ENCODE data around the gene ALDH1L2.

Gene ALDH1L2

DNA sequence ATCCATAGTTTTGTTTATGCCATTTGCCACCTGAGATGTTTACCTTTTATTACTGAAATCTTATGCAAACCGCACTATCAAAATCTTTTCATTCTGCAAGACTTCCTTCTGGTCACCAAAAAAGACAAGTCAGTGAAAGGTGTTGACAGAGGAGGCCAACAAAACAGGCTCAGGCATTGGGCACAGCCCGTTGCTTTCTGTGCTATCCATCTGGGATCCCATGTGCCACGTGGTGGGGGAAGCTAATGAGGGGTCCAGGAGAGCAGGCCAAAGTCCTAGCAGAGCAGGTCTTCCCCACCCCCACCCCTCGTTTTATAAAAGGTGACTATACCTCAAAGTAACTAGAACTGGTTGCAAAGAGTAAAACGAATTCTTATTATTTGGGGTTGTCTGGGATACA, 1.2 kb downstream of the ALDH1L2 start:
- no peak for DNase-seq

DNA sequence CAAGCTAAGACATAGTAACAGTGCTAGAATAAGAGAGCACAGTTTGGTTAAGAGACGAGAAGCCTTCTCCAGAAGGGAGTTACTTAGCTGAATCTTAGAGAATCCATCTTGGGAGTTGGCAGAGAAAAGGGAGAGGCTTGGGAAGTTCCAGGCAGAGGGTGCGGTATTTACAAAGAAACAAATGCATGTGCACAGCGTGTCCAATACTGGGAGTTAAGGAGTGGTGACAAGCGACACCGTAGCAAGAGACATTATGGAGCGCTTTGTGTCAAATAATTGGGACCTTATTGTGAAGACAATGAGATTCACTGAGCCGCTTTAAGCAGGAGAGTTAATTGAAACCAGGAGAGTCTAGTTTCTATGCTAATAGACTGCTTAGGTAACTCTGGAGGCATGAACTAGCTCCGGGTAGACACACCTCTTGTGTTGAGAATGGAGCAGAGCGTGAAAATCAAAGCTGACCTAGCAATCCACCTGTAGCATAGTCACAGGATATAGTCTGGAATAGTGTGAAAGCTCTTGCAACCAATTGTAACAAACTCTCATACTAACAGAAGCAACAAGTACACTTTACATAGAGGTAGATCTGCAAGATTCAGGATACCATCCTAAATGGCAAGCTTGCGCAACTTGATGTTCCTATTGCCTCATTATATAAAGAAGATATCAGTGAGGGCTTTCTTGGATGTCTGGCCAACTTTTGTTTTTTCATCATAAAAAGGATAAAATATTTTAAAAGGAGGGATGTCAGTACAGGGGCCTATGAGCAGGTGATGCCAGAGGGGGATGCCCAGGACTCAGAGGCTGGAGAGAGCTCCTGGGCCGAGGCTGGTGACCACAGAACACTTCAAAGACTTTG, 5.3 kb downstream of the ALDH1L2 start:
- DNase-seq = no peak

DNA sequence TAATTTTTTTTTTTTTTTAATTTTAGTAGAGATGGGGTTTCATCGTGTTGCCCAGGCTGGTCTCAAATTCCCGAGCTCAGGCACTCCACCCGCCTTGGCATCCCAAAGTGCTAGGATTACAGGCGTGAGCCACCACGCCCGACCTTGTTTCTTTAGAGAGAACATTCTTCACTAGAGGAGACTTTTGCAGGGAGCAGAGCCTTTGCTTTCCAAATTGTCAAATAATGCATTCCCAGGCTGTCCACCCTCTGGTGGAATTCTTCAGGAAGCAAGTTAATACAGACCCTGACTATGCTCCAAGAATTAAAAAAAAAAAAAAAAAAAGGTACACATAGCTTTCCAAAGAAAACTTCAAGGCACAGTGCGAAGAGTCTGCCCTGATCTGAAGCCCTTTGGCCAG, 6.8 kb downstream of the ALDH1L2 start:
- no peak for DNase-seq

DNA sequence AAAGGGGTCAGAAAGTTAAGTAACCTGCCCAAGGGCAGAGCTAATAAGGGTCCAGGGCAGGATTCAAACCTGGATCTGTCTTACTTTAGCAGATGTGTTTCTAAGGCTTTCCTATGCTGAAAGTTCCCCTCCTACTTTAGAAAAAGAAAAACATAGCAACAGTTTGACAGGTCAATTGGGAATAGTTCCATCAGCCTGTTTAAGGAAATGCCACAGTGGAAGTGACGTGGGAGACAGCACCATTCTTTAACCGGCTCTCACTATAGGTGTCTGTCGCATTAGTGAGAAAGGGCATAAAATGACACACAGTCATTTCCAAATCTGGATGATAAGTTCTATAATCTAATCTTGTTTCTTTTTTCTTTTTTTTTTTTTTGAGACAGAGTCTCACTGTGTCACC, 7.3 kb downstream of the ALDH1L2 start:
- no peak for DNase-seq

DNA sequence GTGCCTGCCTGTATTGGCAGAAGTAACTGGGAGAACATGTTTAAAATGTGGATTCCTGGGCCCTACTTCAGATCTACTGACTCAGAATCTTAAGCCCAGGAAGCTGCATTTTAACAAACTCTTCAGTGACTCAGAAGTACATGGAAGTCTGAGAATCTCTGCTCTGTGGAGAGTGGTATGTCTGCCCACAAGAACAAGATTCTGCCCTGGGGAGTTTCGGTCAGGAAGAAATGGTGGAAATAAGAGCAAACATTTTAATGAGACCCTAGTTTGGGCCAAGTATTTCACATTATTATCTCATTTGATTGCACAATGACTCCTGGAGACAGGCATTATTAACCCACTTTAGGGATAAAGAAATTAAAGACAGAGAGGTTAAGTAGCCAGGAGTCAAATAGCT, 8.2 kb downstream of the ALDH1L2 start:
- no peak for DNase-seq

DNA sequence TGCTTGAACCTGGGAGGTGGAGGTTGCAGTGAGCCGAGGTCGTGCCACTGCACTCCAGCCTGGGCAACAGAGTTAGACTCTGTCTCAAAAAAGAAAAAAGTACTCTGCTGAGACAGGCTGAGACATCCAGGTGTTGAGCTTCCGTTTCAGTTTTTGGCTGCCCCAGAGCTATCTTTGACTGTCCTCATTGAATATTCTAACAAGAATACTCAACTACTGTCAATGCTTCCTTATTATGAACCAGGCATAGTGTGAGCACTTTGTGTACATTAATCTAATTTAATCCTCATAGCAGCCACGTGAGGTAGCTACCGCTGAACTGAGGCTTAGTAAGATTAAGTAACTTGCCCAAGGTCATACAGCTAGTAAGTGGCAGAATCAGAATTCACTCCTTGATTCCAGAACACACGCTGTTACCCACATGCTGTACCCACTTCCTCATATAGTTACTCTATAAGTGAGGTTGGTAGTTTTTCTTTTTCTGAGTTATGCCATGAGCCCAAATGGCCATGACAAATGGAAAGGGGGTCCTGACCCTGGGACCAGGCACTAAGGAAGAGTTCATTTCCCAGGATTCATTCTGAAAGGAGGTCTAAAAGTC, 11.3 kb downstream of the ALDH1L2 start:
- no peak for DNase-seq

DNA sequence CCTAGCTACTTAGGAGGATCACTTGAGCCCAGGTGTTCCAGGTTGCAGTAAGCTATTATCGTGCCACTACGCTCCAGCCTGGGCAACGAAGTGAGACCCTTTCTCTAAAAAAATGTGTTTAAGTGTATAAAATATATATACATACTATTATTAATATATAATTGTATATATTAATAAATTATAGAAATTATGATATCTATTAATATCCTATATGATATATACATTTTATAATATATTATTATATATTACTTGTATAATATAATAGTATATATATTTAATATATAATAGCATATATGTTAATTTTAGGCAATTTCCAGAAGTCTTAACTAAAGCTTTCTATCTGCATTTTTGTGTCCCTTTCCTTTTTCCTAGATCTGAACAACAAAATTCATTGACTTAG, 12.3 kb downstream of the ALDH1L2 start:
- DNase-seq = no peak

DNA sequence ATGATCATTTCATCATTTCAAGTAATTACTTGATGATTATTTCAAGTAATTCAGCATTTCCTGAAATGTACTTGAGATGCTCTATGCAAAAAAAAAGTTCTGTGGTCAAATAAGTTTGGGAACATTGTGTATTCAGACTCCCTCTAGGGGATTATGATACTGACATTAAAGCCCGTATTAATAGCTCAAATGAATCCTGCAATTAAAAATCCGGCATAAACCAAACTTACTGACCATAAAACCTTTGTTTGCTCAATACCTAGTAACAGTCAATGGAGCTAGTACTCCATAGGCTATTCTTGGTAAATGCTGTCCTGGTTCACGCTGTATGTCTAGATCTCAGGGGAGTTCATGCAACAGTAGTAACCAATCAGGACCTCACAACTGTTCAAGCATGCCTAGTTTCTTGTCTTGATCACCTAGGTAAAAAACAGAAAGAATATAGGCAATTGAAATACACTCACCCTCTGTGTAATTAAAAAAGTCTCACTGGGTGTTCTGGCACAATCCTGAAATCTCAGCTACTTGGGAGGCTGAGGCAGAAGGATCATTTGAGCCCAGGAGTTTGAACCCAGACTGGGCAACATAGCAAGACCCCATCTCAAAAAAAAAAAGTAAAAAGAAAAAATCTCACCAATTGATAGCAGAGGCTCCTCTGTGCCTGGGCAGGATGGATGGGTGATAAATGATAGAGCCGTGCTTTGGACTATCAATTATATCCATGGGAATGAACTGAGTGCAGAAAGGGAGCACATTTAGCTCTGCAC, 14.1 kb downstream of the ALDH1L2 start:
- DNase-seq = no peak

DNA sequence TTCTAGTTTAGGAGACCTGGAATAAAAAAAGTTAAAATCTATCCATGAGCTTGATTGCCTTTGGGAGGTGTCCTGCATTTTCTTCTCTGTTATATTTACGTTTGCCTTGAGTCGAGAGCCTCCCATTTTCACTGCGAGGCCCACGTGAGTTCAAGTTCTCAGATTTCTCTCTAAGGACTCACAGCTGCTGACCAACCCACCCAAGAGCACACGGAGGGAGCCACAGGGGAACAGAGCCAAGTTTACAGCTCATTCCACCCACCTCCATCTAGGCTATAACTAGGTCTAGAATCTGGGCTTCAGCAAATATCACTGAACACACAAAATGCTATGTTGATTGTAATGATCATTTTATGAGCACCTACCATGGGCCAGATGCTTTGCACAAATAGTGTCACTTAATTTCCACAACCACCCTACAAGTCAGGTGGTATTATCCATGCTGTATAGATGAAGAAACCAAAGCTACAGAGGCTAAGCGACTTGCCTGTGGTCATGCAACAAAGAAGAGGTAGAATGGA, 16.7 kb downstream of the ALDH1L2 start:
- DNase-seq = no peak

DNA sequence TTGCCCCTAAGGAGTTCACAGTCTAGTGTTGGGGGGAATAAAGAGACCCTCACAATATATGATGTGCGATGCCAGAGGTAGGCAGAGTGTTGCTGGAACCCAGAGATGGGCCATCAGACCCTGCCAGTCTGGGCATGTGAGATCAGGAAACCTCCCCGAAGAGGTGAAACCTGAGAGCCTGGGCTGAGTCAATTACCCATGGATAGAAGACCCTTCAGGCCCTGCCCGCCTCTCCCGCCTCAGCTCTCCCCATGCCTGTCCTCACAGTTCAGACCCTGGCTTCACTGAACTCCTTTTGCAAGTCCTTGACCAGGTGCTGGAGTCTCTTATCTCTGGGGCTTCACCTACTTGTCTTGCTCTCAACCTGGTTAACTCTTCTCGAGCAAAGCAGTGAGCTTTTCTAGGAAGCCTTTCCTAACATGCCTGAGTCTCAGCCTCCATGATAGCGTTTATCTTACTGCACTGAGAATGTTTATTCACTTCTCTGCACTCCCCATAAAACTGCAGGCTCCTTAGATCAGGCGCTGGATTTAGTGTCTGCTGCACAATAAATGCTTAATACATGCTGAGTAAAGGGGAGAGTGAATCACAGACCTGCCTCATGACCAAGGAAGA, 19.6 kb downstream of the ALDH1L2 start:
- no peak for DNase-seq

DNA sequence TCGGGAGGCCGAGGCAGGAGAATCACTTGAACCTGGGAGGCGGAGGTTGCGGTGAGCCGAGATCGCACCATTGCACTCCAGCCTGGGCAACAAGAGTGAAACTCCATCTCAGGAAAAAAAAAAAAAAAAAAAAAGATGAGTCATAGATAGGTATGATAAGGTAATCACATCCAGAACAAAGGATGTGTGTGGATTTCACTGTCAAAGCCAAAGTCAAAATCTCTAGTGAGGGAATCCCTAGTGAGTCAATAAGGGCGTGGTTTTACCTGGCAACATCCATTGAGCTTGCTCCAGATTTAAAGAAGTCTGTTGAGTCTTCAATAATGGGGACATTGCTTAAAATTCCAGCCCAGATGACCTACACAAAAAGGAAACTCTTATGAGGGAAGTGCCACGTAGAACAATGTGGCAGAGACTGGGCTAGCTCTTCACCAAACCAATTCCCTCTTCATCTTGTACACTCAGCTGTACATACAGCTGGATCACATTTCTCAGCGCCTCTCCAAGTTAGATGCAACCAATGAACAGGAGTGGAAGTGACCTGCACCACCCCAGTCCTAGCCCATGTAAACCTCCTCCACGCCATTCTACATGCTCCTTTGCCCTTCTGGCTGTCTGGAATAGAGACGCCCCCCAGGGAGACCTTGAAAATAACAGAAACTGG, 23.4 kb downstream of the ALDH1L2 start:
- DNase-seq = no peak

DNA sequence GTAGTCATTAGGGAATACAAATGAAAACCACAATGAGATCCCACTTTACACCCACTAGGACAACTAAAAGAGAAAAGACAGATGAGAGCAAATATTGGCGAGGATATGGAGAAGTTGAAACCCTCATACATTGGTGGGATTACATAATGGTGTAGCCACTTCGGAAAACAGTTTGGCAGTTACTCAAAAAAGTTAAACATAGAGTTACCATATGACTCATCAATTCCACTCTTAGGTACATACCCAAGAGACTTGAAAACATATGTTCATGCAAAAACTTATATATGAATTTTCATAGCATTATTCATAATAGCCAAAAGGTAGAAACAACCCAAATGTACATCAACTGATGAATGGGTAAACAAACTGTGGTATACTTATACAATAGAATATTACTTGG, 27.1 kb downstream of the ALDH1L2 start:
- no peak for DNase-seq

DNA sequence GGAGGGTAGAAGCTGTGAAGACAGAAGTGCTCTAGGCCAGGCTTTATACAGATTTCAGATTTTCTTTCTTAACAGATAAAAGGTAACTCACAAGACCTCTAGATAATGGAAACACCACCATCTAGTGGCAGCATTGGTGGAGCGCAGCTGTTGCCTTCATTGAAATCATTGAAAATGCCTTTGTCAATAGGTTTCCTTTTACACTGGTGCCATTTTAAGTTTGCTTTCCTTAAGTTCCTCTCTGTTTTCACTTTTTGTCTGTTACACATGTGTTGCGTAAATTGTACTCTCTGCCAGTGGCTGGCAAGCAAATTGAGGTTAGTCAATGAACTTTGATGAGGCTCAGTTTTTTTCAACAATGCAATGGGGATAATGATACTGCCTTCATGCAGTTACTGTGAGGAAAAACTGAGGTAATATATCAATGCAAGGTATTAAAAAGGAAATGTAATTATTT, 31.1 kb downstream of the ALDH1L2 start:
- peak; percentile 84 for DNase-seq

DNA sequence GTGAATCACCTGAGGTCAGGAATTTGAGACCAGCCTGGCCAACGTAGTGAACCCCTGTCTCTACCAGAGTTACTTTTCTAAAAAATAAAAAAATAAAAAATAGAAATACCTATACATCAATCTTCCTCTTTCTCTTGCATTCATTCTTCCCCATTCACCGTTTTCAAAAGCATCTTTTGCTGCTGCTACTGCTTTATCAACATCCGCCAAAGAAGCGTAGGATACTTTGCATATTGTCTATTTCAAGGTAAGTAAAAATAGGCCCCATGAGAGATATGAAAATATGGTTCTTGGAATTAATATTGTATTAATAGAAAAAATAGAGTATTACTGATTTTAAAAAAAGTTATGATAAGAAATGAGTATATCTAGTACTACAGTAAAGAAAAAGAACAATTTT, 32.3 kb downstream of the ALDH1L2 start:
- DNase-seq = no peak

DNA sequence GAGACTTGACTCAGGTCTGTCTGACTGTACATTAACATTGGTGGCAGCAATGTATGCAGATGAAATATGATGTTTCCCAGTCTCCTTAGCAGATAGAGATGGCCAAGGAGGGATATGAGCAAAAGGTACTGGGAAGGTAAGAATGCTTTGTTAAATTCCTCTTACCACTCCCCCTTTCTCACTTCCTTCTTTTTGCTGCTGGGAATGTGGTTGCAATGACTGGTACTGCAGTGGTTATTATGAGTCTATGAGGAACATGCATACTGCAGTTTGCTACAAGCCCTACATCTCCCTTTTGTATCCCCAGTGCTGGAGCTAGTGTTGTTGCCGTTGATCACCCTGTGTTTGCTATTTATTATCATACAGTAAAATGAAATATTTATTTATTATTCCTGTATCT, 35.9 kb downstream of the ALDH1L2 start:
- DNase-seq = no peak

DNA sequence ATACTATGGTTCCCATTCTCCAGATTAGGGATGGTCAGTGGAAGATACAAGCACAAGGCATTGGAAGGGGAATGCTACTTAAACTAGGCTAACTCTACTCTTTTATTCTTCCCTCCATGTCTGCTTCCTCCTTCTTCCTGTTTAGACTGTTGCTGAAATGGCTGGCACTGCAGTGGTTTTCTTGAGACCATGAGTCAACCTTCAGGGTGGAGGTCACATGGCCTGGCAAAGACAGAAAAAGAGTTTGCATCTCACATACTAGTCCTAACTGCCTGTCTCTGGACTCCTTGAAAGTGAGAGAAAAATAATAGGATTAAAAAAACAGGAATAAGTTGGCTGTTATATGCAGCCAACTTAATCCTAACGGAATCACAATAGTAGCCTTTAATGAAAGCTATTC, 37.0 kb downstream of the ALDH1L2 start:
- DNase-seq = no peak

DNA sequence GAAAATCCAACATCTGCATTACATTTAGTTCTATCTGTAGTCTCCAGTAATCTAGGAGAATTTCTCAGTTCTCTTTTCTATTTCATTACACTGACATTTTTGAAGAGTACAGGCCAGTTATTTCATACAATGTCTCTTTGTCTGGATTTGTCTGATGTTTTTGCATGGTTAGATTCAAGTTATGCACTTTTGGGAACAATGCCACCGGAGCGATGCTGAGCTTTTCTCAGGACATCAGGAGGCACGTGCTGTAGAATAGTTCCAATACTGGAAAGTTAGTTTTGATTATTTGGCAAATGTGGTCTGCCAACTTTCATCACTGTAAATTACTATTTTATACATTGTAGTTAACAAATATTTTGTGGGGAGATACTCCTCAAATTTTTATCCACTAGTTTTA, 43.1 kb downstream of the ALDH1L2 start:
- no peak for DNase-seq

DNA sequence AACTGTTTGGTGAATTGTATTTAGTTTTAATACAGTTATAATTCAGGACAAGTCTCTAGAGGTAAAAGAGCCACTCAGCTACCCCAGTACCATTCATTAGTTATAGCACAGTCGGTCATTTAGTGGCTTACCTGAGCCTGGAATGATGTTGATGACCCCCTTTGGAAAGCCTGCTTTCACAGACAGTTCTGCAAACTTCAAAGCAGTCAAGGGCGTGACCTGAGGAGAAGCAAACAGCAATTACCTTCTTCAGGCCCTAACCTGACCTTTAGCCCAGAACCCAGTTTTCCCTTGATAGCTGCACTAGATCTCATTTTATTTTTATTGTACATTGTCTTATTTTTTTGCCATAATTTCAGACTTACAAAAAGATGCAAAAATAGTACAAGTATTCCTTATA, 43.8 kb downstream of the ALDH1L2 start:
- DNase-seq = no peak

DNA sequence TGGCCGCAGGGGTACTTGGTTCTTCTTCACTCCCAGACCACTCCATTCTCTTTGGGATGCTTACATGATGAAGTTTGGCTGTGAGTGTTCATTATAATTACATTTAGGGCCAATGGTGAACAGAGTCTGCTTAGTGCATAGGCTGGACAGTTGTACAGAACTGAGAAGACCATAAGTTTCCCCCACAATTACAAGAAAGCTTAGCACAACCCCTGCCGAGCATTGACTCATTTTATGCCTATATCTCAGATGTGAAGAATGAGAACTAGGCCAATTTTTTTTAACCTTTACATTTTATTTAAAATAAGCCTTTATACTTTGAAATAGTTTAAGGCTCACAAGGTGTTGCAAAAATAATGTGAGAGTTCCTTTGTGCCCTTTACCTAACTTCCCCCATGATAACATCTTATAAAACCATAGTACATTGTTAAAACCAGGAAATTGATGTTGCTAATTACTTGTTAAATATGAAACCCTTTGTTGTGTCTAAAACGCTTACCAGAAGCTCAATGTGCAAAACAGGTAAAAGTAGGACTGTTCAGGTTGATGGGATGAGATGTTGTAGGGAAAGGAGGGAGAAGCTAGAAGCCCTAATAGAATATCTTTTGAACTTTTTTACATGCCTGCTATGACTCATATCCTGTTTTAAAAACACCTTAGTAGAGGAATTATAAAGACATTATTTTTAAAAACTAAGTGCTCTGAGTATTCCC, 47.2 kb downstream of the ALDH1L2 start:
- peak; percentile 23 for DNase-seq

DNA sequence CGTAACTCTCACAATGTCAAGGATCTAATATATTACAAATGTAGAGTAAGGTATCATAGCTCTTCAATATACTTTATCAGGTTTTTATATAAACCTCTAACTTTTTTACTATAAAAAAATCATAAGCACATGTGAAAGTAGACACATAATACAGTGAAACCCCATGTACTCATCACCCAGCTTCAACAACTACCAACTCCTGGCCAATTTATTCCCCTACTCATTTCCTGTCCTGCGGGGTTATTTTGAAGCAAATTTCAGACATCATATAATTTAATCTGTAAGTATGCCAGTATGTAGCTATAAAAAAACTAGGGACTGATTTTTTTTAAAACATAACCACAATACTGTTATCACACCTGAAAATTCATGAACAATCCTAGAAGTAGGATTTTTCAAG, 50.4 kb downstream of the ALDH1L2 start:
- no peak for DNase-seq

DNA sequence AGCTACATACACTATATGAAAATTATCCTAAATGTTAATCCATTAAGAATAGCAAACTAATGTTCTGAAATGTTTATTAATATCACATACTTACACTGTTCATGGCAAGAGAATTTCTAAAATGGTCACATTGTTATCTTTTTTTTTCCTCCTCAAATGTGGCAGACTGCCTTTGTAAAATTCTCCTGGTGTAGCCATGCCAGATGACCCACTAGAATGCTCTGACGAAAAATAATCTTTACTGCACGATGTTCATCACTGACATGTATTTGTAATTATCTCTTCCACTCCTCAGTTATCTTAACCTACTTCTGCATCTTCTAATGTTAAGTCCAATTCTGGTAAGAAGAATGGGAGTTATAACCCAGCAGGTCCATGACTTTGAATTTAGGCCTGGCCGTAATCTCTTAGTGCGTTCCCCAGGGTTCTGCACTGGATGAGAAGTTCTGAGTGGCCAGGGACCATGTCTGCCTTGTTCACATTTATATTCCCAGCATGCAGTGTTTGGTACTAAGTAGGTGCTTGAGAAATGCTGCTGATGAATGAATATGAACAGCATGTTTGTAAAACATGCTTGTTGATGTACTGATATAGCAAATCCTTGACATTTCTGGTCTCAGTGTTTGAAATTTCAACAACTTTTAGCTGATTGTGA, 51.4 kb downstream of the ALDH1L2 start:
- DNase-seq = no peak
